Glomerular visceral epithelial cell (primary cell): ENCODE data around the gene OXA1L.
"Not testable (repeated sequence)": the region's sequence is repeated elsewhere in the genome, so short reads cannot be mapped to it uniquely, and the experiment has no call there.

ENCODE experiments used
- DNase-seq: peaks from one replicate; pipeline ENCODE4 v3.0.0-alpha.2; 2016; ENCODE audit errors: extremely low spot score

OXA1L gene

DNA sequence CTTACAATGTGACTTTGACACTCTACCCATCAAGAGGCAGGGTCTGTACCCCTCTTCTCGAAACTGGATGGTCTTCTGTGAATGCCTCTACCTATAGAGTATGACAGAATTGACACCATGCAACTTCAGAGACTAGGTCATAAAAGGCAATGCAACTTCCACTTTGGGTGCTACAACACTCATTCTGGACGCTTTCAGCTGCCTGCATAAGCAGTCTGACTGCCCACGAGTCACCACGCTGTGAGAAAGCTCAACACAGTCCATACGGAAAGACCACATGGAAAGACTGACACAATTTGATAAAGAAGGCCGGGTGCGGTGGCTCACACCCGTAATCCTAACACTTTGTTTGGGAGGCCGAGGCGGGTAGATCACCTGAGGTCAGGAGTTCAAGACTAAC lies 33.9 kb downstream of the OXA1L start:
- DNase-seq, result no peak

DNA sequence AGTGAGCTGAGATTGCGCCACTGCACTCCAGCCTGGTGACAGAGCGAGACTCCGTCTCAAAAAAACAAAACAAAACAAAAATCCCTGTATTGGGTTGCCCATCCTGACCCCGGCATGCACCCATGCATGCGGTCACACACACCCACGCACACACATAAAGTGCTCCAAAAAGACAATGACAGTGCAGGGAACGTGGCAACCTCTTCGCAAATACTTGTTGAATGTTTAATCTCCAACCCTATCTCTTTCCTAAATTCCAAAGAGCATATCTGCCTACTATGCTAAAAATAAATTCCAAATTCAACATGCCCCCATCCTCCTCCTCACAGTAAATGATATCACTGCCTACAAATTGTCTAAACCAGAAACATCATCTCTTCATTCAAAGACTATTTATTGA lies 35.2 kb downstream of the OXA1L start:
- no peak for DNase-seq

DNA sequence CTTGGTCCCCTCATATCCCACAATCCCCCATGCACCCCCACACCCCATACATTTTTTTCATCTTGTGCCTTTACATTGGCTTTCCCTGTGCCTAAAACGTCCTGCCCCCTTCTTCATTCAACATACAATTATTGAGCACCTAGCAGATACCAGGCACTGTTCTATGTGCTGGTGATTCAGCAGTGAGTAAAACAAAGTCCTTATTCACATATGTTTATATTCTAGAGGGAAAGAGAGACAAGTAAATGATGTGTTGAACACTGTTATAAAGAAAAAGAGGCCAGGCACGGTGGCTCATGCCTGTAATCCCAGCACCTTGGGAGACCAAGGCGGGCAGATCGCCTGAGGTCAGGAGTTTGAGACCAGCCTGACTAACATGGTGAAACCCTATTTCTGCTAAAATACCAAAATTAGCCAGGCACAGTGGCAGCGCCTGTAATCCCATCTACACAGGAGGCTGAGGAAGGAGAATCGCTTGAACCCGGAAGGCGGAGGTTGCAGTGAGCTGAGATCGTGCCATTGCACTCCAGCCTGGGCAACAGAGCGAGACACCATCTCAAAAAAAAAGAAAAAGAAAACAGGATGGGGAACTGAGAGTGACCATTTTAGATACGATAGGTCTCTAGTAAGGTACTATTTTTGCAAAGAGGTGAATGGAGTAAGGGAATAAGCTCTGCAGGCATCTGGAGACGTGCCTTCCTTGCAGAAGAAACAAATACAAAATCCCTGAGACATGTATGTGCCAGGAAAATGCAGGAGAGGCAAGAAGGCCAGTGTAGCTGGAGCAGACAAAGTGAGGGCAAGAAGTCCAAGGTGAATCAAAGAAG lies 36.6 kb downstream of the OXA1L start:
- DNase-seq, result no peak

DNA sequence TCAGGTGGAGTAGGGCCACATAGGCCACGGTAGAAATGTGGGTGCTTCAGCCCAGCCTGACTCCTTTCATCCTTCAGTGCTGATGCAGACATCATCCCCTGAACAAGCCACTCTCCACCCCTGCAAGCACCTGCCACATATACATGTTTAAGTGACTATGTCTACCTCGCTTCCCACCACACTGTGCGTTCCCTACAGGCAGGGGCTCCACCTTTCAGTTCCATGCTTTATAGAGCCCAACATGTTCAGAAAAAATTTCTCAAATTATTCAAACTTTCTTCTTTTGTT lies 37.1 kb downstream of the OXA1L start:
- DNase-seq, result no peak

DNA sequence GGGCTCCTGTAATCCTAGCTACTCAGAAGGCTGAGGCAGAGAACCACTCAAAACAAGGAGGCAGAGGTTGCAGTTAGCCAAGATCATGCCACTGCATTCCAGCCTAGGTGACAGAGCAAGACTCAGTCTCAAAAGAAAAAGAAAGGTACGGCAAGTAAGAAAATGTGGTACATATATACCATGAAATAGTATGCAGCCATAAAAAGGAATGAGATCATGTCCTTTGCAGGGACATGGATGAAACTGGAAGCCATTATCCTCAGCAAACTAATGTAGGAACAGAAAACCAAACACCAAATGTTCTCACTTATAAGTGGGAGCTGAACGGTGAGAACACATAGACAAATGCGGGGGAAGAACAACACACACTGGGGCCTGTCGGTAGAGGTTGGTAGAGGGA lies 38.7 kb downstream of the OXA1L start:
- not testable (repeated sequence) for DNase-seq

DNA sequence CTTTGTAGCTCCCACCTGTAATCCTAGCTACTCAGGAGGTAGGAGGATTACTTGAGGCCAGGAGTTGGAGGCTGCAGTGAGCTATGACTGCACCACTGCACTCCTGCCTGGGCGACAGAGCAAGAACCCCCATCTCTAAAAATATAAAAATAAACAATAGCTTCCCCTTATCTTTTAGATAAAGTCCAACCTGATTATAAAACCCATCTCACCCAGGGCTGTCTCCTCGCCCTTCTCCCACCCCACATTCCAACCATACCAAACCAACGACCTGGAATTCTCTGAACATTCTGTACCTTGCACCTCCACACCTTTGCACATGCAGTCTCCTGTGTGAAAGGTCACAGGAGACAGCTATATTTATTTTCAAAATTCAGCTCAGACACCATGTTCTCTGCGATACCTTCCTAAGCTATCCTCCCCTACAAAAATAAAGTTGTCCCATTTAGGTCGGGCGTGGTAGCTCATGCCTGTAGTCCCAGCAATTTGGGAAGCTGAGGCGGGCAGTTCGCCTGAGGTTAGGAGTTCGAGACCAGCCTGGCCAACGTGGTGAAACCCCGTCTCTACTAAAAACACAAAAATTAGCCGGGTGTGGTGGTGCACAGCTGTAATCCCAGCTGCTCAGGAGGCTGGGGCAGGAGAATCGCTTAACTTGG lies 41.1 kb downstream of the OXA1L start:
- no peak for DNase-seq

DNA sequence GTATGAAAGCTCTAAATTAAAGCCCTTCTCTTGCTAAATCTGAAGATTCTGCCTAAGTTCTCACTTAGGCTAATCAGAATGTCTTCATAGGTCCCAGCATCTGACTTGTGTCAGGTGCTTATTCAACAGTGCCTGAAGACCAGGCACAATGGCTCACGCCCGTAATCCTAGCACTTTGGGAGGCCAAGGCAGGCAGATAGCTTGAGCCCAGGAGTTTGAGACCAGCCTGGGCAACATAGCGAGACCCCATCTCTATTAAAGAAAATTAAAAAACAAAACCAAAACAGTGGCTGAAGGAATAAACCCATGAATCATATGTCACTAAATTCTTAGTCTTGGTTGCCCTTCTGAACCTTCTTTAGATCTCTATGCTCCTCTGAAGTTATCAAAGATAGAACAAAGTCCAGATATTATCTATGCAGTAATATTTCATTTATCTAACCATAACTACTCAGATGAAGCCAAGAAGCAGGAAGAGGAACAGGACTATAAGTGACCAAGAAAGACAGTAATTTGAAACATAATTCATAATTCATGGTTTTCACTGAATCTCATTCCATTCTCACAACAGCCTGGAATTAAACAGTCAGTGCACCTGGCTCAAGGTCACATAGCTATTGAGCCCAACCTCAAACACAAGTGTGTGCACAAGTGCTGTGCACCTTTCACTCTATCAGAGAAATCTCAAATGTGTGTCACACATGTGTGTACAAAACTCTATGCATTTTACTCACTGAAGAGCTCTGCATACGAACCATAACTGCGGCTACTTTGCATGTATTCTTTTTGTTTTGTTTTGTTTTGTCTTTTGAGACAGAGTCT lies 42.1 kb downstream of the OXA1L start:
- DNase-seq, result no peak

DNA sequence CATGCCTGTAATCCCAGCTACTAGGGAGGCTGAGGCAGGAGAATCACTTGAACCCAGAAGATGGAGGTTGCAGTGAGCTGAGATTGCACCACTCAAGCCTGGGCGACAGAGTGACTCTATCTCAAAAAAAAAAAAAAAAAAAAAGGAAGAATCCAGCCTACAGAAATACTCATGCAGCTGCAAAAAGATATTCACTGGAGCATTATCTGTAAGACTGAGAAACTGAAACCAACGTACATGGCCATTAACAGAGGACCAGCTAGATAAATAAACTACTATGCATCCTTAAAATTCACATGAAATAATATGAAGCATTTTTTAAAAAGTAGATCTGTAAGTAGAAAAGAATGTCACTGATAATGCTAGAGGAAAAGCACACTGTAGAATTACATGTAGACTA lies 45.2 kb downstream of the OXA1L start:
- DNase-seq, result no peak

DNA sequence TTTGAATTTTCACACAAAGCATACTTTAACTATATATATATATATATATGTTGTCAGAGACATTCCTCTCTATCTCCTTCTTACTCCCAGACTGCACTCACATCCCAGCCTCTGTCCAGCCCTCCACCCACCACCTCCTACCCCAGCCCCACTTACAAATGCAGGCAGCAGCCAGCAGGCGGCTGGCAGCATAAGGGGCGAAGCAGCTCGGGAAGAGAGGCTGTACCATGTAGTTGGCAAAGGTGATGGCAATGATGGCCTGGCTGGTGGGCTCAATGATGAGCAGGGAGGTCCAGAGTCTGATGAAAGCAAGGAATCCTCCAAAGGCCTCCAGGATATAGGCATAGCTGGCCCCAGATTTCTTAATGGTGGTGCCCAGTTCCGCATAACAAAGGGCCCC lies 46.3 kb downstream of the OXA1L start:
- DNase-seq, result no peak

DNA sequence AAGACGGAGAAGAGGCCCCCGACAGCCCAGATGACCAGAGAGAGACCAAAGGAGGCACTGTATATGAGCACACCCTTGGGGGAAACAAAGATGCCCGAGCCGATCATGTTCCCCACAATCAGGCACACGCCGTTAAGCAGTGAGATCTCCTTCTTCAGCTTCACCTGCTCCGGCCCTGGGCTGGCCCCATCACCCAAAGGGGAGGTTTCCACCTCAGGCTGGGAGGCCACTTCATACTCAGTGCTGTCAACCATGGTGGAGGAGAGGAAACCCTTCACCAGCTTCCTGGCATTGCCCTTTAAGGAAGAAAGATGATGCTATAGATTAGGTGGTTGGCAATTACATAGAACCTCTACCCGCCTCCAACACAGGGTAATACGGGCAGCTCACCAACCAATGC lies 46.7 kb downstream of the OXA1L start:
- DNase-seq, result no peak

DNA sequence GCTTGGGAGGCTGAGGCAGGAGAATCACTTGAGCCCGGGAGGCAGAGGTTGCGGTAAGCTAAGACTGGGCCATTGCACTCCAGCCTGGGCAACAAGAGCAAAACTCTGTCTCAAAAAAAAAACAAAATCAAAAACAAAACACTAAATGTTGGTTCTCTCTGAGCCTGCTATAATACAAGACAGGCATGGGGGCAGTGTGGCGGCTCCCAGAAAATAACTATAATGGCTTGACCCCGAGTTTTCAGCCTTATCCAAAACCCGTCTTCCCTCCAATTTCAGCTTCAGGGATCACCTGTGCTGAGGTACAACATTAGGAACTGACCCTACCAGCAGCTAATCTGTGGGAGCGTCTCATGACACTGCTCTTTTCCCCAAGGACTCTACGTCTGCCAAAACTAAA lies 47.9 kb downstream of the OXA1L start:
- DNase-seq, result no peak

DNA sequence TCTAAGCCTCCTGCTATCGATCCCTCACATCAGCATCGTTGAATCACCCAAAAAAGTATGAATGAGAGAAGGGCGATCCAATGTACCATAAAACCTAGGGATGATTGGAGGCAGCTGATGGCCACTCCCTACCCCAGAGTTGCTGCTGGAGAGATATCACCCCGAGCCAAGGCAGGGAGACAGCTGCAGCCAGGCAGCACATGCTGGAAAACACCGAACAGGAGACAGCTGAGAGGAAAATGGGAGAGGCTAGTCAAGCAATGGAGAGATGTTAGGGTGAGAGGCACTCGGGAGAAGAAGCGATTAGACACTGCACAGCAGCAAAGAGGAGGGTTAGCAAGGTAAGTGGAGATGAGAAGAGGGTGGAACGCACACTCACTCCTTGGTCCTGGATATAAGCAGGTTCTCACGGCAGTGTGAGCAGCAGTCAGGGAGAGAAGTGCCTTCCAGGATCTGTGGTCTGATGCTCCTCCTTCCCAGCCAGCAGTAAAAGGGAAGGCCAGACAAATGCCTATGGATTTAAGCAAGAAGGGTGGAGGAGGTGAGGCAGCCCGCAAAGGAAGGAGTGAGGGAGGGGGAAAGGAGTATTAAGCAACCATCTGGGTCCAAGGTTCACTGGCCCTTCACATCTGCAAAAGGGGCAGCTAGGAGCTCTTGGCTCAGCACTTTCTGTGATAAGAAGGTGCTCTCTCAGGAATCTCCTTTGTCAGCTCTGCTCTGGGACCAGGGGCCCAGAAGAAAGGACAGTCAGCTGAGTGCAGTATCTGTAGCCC lies 48.6 kb downstream of the OXA1L start, which contains the start of gene SLC7A7:
Gene SLC7A7 (minus strand): TSS at position 495 of the 773 bp plus-strand sequence. CDS start 2,037 bp downstream, outside the sequence.
- peak; percentile 80 for DNase-seq

DNA sequence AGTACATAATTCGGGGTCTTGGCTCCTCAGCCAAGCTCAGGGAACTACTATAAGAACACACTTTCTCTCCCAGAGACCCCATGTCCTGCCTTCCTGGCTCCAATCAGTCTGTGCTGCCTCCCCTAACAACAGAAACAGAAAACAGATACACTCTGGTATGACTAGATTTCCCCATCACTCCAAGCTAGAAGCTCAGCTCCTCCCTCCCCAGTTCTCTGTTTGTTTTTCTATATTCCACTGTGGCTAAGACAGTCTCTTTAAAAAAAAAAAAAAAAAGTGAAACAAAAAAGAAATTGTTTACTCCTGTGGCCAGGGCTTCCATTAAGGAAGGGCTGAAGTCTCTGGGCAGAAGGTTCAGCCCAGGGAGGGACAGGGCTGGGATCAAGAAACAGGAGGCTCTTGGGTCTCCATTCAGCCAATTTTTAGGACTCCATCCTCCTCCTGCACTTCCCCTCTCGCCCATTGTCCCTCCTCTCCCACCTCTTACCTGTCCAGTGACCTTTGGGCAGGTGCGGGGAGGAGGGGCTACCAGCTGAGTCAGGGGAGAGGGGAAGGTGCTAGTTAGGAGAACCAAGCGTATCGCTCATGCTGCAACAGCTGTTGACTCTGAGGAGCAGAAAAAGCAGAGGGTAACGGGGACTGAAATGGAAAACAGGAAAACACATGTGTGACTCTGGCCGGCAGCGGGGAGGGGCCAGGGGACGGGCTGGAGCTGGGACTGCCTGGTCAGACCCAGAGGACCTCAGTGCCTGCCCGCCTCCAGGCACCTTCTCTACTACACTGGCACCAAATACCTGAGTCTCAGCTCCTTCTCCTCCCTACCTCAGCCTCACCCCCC lies 52.9 kb downstream of the OXA1L start:
- DNase-seq, result peak; percentile 31

DNA sequence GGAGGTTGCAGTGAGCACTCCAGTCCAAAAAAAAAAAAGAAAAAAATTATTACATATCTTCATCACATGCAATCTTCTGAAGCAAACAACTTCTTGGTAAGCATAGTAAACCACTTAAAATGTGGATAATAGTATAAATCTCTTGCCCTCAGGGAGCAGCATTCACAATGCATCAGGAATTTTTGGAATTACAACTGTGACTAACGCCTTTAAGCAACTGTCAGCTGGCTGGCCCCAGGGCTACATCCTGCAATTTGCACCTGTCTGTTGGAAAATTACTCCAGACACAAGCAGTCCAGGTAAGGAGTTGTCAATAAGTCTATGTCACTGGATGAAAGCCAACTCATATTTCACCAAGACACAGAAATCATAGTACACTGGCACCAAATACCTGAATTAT lies 54.2 kb downstream of the OXA1L start:
- no peak for DNase-seq

DNA sequence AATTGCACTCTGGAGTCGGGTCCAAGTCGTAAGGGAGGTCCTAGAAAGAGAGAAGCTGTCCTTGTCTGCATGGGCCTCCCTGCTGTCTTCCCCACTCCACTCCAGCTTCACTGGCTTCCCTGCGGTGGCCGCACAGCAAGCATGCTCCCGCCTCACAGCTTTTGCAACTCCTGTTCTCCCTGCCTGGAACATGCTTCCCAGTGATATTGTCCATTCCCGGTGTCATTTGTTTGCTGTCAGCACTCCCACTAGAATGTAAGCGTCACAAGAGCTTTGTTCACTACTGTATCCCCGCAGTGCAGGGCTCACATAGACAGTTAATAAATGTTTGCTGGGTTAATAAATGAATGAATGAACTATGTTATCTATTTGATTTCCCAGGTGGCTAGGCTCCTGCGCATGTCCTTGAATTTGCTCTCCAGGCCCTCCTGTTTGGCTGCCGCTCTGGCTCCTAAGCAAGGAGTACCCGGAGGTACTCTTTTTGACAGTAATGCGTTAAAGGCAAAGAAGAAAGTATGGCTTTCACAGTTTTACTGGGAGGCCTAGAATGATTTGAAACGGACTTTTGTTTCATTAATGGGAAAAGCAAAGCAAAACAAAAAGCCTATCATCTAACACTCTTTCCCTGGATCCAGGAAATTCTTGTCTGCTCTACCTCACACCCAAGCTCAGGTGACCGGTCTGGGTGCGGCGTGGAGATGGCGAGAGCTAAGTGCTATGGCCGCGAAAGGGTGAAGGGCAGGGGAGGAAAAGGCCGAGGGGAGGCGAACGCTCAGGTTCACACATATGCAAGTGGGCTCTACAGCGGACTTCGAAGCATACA lies 54.9 kb downstream of the OXA1L start:
- DNase-seq, result peak; percentile 28

DNA sequence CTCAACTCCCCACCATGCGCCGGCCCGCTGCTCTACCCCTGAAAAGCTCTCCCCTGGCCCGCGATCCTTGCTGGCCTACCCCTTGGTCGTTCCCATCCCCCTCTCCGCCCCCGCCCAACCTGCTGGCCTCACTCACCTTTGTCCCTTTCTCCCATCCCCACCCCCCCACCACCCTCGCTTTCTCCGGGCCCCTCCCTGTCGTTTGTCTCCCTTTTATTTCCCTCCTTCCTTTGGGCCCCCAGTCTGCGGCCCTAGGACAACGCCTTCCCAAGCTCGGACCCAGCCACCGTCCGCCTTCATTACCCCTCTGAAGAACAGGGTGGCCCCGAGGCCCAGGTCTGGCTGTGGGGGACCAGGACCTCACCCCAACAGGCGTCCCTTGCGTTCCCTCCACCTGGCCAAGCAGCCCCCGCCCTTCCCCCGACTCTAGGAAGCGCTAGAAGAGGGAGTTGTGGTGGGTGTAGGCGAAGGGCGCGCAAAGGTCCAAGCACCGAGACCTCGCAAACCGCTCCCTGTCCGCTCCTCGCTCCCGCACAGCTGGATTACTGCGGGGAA lies 55.6 kb downstream of the OXA1L start:
- DNase-seq, result no peak
